ENCODE measurements around the gene VSX2. TPM values are rescaled to one million over a fixed set of nuclear protein-coding genes. Genes with fewer than 3 reads are reported as not detected.
A peak's percentile ranks its signal among the peaks of the same experiment; 100 is the strongest.

Gene VSX2
- total RNA-seq, 4 donors from 2014 or later = not detected

DNA sequence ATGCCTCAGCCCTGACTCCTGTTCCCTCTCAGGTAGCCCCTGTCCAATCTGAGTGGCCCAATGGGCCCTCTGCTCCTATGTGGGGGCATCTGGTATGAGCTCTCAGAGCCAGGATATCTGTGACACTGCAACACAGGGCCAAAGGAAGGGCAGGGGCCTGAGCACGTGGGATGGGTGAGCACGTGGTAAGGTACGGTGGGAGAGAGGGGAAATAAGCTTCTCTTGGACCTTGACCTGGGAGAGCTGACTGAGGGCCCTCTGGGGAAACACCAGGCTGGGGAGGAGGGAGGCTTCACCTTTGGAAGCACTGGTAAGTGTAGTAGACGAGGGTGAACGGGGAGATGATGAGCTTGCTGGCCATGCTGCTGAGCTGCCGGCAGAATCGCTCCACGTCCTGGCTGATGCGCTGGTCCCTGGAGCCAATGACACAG is 56.8 kb downstream of the VSX2 start:
- H3K36me3 ChIP-seq = peaks cover 24 to 86% (median 79%) of the 10 kb centered on the region in 4 donors
- WGBS = 91% methylated on average over 9 of the region's 9 CpGs
- no peak for DNase-seq (ENCODE audit: extremely low spot score)
- intact Hi-C loops (cut with DNase I) = no loop called here
- TF ChIP-seq EP300 (IDR thresholded peaks at IDR 0.05) (no peak), POLR2A (IDR thresholded peaks at IDR 0.05; ENCODE audit: low read depth) (no peak), POLR2AphosphoS5 (IDR thresholded peaks at IDR 0.05) (no peak)
- TF ChIP-seq, protein P1, sequence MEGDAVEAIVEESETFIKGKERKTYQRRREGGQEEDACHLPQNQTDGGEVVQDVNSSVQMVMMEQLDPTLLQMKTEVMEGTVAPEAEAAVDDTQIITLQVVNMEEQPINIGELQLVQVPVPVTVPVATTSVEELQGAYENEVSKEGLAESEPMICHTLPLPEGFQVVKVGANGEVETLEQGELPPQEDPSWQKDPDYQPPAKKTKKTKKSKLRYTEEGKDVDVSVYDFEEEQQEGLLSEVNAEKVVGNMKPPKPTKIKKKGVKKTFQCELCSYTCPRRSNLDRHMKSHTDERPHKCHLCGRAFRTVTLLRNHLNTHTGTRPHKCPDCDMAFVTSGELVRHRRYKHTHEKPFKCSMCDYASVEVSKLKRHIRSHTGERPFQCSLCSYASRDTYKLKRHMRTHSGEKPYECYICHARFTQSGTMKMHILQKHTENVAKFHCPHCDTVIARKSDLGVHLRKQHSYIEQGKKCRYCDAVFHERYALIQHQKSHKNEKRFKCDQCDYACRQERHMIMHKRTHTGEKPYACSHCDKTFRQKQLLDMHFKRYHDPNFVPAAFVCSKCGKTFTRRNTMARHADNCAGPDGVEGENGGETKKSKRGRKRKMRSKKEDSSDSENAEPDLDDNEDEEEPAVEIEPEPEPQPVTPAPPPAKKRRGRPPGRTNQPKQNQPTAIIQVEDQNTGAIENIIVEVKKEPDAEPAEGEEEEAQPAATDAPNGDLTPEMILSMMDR (IDR thresholded peaks at IDR 0.05) = no peak
- no peaks in the 10 kb centered on the region for H3K9me3 ChIP-seq
- no peak overlapping the region for H3K27ac ChIP-seq (replicated peaks in 1 of 4)
- H3K27me3 ChIP-seq = no peaks in the 10 kb centered on the region
- no peak overlapping the region for H3K4me3 ChIP-seq
- peaks cover 10 to 35% (median 28%) of the 10 kb centered on the region in 4 donors for H3K4me1 ChIP-seq

DNA sequence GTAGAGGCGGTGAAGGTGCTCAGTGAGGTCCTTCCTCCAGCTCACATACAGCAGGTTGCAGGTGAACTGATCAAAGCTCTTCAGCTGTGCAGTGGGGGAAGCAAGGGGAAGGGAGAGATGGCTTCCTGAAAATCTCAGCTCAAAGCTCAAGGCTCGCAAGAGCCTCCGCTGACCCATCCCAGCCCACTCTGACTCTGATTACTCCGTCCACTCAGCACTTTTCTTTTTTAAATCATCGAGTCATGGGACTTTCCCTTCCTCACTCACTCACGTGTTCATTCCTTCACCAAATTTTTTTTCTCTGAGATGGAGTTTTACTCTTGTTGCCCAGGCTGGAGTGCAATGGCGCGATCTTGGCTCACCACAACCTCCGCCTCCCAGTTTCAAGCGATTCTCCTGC is 58.7 kb downstream of the VSX2 start:
- intact Hi-C loops (cut with DNase I) = no loop called here
- no peak for TF ChIP-seq EP300 (IDR thresholded peaks at IDR 0.05)
- TF ChIP-seq POLR2A (IDR thresholded peaks at IDR 0.05; ENCODE audit: low read depth) = no peak
- Histone ChIP-seq H3K4me1 (peaks cover 19 to 46% (median 38%) of the 10 kb centered on the region in 4 donors), H3K27ac (replicated peaks in 1 of 4) (peak overlapping the region in 1 of 4 donors; percentile 73), H3K9me3 (no peaks in the 10 kb centered on the region), H3K27me3 (no peaks in the 10 kb centered on the region), H3K4me3 (no peak overlapping the region), H3K36me3 (peaks cover 12 to 67% (median 60%) of the 10 kb centered on the region in 4 donors)
- DNase-seq (ENCODE audit: extremely low spot score) = no peak
- 89% methylated on average over 10 of the region's 10 CpGs for WGBS

DNA sequence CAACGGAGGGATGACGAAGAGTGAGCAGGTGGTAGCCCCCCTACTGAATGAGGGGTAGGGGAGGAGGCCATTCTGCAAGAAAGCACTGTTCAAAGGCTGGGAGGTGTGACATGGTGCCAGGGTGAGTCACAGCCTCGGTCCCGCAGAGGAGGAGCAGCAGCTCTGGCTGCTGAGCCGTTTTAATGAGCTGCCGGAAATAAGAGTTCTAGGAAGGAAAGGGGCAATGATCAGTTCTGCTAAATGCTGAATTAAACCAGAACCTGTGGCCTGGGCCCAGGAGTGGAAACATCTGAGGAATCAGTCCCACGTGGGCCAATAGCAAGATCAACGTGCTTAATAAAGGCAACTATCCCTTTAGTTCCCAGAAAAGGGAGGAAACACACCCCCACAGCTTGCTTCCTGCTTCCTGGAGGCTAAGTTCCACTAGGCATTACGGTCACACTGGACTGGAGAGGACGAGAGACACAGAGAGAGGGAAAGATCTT is 59.9 kb downstream of the VSX2 start:
- DNase-seq (ENCODE audit: extremely low spot score) = no peak
- WGBS = 47% methylated on average over 10 of the region's 10 CpGs
- H3K27ac ChIP-seq (replicated peaks in 1 of 4) = peak overlapping the region; percentile 26 to 73 (median 60)
- TF ChIP-seq POLR2A (IDR thresholded peaks at IDR 0.05; ENCODE audit: low read depth) (no peak), POLR2AphosphoS5 (IDR thresholded peaks at IDR 0.05) (peak; percentile 44 to 58)
- H3K36me3 ChIP-seq = peaks cover 12 to 57% (median 54%) of the 10 kb centered on the region in 4 donors
- H3K4me1 ChIP-seq = peaks cover 28 to 49% (median 44%) of the 10 kb centered on the region in 4 donors
- H3K4me3 ChIP-seq = no peak overlapping the region
- intact Hi-C loops (cut with DNase I) = no loop called here
- no peaks in the 10 kb centered on the region for H3K9me3 ChIP-seq
- H3K27me3 ChIP-seq = no peaks in the 10 kb centered on the region

DNA sequence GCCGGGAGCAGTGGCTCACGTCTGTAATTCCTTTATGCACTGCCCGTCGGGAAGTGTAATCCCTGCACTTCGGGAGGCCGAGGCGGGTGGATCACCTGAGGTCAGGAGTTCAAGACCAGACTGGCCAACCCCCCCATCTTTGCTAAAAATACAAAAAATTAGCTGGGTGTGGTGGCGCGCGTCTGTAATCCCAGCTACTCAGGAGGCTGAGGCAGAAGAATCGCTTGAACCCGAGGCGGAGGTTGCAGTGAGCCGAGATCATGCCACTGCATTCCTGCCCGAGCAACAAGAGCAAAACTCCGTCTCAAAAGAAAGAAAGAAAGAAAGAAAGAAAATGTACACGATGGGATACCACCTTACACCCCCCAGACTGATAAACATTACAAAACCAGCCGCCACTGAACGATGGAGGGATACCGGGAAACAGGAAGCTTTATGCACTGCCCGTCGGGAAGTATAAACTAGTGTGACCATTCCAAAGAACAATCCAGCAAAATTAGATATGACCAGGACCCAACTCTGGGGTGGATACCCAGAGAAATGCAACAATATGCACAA is 62.4 kb downstream of the VSX2 start:
- WGBS = 24% methylated on average over 22 of the region's 22 CpGs
- Histone ChIP-seq H3K9me3 (no peaks in the 10 kb centered on the region), H3K27me3 (no peaks in the 10 kb centered on the region), H3K36me3 (peaks cover 7 to 31% (median 29%) of the 10 kb centered on the region in 4 donors), H3K27ac (replicated peaks in 1 of 4) (peak overlapping the region; percentile 85 to 91 (median 88)), H3K4me3 (peak overlapping the region; percentile 83 to 97 (median 91)), H3K4me1 (peaks cover 28 to 42% (median 41%) of the 10 kb centered on the region in 4 donors)
- DNase-seq (ENCODE audit: extremely low spot score) = no peak
- TF ChIP-seq, protein P1 (IDR thresholded peaks at IDR 0.05) = no peak
- TF ChIP-seq POLR2A (IDR thresholded peaks at IDR 0.05; ENCODE audit: low read depth) (no peak), POLR2AphosphoS5 (IDR thresholded peaks at IDR 0.05) (no peak), EP300 (IDR thresholded peaks at IDR 0.05) (no peak)
- intact Hi-C loops (cut with DNase I) = no loop called here

DNA sequence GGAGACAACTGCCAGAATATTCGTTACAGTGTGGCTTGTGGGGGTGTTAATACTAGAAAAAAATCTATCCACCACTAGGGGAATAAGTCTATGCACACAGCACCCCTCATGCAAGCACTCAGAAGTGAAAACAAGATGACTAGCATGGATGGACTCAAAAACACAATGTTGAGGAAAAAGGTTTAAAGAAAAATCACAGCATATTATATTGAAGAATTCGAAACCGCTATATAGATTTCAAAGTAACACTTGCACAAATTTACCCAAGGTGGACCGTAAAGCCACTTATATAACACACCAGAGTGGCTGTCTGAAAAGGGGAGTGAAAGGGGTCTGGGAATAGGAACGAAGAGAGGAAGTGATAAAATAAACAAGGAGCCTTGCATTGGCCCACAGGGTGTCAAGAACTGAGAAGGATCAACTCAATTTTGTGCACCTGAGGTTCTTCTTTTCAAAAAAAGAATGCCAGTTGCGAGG is 62.9 kb downstream of the VSX2 start:
- intact Hi-C loops (cut with DNase I) = no loop called here
- Histone ChIP-seq H3K4me1 (peaks cover 28 to 42% (median 41%) of the 10 kb centered on the region in 4 donors), H3K4me3 (peak overlapping the region; percentile 83 to 97 (median 91)), H3K27ac (replicated peaks in 1 of 4) (peak overlapping the region; percentile 85 to 91 (median 88)), H3K27me3 (no peaks in the 10 kb centered on the region), H3K9me3 (no peaks in the 10 kb centered on the region), H3K36me3 (peaks cover 7 to 26% (median 25%) of the 10 kb centered on the region in 4 donors)
- no peak for DNase-seq (ENCODE audit: extremely low spot score)
- 2% methylated on average over 6 of the region's 6 CpGs for WGBS
- no peak for TF ChIP-seq POLR2AphosphoS5 (IDR thresholded peaks at IDR 0.05)
- TF ChIP-seq, protein P1 (IDR thresholded peaks at IDR 0.05) = peak; percentile 39 to 50 (median 44)

All from esophagus muscularis mucosa (tissue), 4 donors.